Stimulated activated CD8-positive, alpha-beta memory T cell treated with anti-CD3 and anti-CD28 coated beads, Interleukin-7, amount 100 ng/mL, for 4 hours (primary cell): ENCODE results near the gene KRTAP10-9.
"Not testable (repeated sequence)": the region's sequence is repeated elsewhere in the genome, so short reads cannot be mapped to it uniquely, and the experiment has no call there.

Source experiments
- DNase-seq, 2 donors: peaks; one replicate each; pipeline ENCODE4 v3.0.0-alpha.2; 2020; ENCODE audit warnings: low read depth in 2 of 2

Gene KRTAP10-9

GRCh38 chr21:44595524-44595923, 31.4 kb upstream of the KRTAP10-9 start:
- DNase-seq, result no peak

- DNase-seq, result no peak
These were observed 30.7 kb upstream of the KRTAP10-9 start for GRCh38 chr21:44596068-44596725.

DNA sequence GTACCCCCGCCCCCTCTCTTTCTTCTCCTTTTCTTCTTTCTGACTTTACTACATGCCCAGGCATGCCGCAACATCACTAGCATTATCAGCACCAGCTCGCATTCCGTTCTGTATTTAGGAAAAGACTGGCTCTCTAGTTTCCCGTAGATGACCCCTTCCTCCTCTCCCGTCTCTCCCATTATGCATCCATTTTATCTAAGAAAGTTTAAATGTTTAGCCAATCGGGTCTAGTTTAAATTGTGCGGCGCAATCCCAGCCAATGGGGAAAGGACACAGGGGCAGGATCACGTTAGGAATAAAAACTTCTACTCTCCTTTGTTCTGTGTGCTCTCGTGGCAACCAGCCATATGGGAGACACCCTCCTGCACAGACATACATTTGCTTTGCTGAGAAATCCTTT, 28.8 kb upstream of the KRTAP10-9 start:
- DNase-seq, result no peak

GRCh38 chr21:44599264-44600029, 27.4 kb upstream of the KRTAP10-9 start:
- no peak for DNase-seq

GRCh38 chr21:44600118-44600978, 26.5 kb upstream of the KRTAP10-9 start, which contains the start of gene KRTAP10-7:
KRTAP10-7 (plus strand) TSS chr21:44600597; CDS start chr21:44600622, 25 bp downstream.
- not testable (repeated sequence) for DNase-seq

- DNase-seq, result not testable (repeated sequence)
These were observed 25.8 kb upstream of the KRTAP10-9 start for GRCh38 chr21:44601091-44601490.

GRCh38 chr21:44601596-44602462, 25.1 kb upstream of the KRTAP10-9 start:
- no peak for DNase-seq

DNA sequence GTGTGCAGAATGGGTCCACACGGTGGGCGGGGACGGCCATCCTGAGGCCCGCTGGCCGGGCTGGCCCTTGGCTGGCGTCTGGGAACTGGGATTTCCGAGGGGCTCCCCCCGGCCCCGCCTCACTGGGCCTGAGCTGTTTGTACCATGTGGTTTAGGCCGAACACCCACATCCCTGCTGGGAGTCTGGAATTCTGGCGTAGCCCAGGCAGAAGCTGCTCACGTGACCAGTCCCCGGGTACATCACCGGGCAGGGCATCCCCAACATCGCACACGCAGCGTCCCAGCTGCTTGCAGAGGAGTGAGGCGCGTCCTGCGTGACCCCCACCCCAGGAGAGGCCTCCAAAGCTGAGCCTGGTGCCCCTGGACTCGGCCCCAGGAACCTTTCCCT, 24.4 kb upstream of the KRTAP10-9 start:
- no peak for DNase-seq

GRCh38 chr21:44603109-44603875, 23.6 kb upstream of the KRTAP10-9 start:
- DNase-seq, result no peak

DNA sequence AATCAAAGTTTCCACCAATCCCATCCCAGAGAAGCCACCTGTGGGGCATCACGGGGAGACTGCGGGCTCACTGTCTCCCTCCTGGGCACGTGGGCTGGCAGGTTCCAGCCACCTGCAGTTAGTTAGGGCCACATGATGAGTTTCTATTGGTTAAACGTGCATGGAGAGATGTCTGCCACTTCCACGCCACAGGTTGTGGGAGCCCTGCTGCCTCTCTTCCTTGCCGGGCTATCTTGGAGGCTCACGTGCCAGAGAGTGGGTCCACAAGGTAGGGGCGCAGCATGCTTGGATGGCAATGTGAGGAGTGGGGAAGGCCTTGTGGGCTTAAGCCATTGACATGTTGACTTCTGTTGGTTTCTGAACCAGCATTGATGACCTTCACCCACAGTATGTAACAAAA, 23.0 kb upstream of the KRTAP10-9 start:
- DNase-seq, result no peak

- DNase-seq, result no peak
These were observed 20.4 kb upstream of the KRTAP10-9 start for GRCh38 chr21:44606495-44606894.

- DNase-seq, result no peak
These were observed 17.7 kb upstream of the KRTAP10-9 start for GRCh38 chr21:44609193-44609592.

GRCh38 chr21:44610157-44610843, 16.6 kb upstream of the KRTAP10-9 start:
- not testable (repeated sequence) for DNase-seq

- no peak for DNase-seq
These were observed 15.3 kb upstream of the KRTAP10-9 start for GRCh38 chr21:44611551-44611950.

GRCh38 chr21:44612029-44612486, 14.8 kb upstream of the KRTAP10-9 start, which contains the start of gene KRTAP10-8:
KRTAP10-8 (plus strand) TSS chr21:44612079; CDS start chr21:44612101, 22 bp downstream.
- DNase-seq, result no peak

DNA sequence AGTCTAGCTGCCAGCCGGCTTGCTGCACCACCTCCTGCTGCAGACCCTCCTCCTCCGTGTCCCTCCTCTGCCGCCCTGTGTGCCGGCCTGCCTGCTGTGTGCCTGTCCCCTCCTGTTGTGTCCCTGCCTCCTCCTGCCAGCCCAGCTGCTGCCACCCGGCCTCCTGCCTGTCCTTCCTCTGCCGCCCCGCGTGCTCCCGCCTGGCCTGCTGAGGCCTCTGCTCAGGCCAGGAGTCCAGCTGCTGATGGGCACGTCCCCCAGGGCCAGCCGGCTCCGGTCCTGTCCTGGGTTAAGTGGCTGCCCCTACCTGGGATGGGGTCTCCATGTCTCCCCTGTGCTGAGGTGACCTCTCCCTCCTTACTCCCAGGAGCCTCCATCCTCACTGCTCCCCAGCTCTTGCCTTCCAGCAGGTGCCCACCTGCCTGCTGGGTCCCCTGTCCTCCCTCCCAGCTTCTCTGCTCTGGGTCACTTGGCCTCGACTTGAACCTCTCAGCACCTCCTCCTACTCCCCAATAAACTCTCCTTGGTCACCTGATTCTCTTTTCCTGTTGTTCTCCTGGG, 14.1 kb upstream of the KRTAP10-9 start:
- no peak for DNase-seq

GRCh38 chr21:44613386-44614155, 13.3 kb upstream of the KRTAP10-9 start:
- DNase-seq, result no peak

DNA sequence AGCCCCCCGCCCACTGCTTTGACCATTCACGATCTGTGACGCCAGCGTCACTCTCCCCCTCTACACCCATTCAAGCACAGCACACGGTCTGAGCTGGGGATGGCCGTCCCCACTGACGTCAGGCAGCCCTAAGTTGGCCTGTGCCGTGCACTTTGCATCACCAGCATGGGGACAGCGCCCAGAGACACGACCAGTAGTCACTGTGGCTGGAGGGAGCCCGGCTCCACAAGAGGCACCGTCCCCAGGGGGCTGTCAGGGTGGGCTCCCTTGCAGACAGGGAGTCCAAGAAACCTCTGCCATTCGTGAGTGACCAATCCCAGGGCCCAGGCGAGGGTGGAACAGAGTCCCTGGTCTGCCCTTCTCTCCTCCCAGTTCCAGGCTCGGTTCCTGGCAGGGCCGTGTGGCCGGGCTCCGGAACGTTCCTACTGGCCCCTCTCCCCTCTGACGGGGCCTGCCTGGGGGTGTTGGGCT, 12.7 kb upstream of the KRTAP10-9 start:
- no peak for DNase-seq
